CD14-positive monocyte (primary cell): Measurements from ENCODE around the gene CFAP92. TPM values are rescaled to one million over a fixed set of nuclear protein-coding genes. Genes with fewer than 3 reads are reported as not detected.

Experiments
- DNase-seq, 3 donors: peaks; one replicate each; pipeline ENCODE4 v3.0.0-alpha.2; 2011 to 2022
- H2AFZ ChIP-seq: 2 replicates; pipeline ENCODE4 v1.6.0; 2012; ENCODE audit warnings: mild to moderate bottlenecking, low read depth, low read length, inconsistent platforms; ENCODE audit not compliant: insufficient read depth, poor library complexity, severe bottlenecking
- H3K27ac ChIP-seq, 2 donors: 1 replicate in 1 of 2; 2 replicates in 1 of 2; pipeline ENCODE4 v1.5.1; 2012 to 2013; ENCODE audit warnings: low read length in 2 of 2, control low read depth in 1 of 2, inconsistent platforms in 1 of 2, low read depth in 1 of 2, mild to moderate bottlenecking in 1 of 2
- H3K27me3 ChIP-seq, 2 donors: one replicate each; pipeline versions ENCODE4 v1.6.0 to v1.6.1; 2011 to 2013; ENCODE audit warnings: low read length in 2 of 2; ENCODE audit not compliant: control insufficient read depth in 2 of 2, insufficient read depth in 2 of 2
- H3K36me3 ChIP-seq, 2 donors: replicated peaks in 1 of 2; 1 replicate in 1 of 2; 2 replicates in 1 of 2; pipeline versions ENCODE4 v1.5.1 to v1.6.1; 2012 to 2013; ENCODE audit warnings: low read length in 2 of 2, control low read depth in 1 of 2, inconsistent platforms in 1 of 2, mild to moderate bottlenecking in 1 of 2; ENCODE audit not compliant: insufficient read depth in 2 of 2, control insufficient read depth in 1 of 2
- H3K4me1 ChIP-seq, 2 donors: 1 replicate in 1 of 2; 2 replicates in 1 of 2; pipeline versions ENCODE4 v1.5.1 to v1.6.1; 2012 to 2013; ENCODE audit warnings: low read length in 2 of 2, control low read depth in 1 of 2, inconsistent platforms in 1 of 2, mild to moderate bottlenecking in 1 of 2, moderate library complexity in 1 of 2; ENCODE audit not compliant: insufficient read depth in 2 of 2, control insufficient read depth in 1 of 2
- H3K4me2 ChIP-seq: replicated peaks from 2 replicates; pipeline ENCODE3; 2012; ENCODE audit warnings: low read length, moderate library complexity, mild to moderate bottlenecking; ENCODE audit not compliant: poor library complexity, severe bottlenecking; ENCODE audit errors: extremely low read depth
- H3K4me3 ChIP-seq, 3 experiments: fragments of 200-600 bp in 1 of 3; sonication (generic) in 1 of 3; replicated peaks in 1 of 3; 1 replicate in 2 of 3; 2 replicates in 1 of 3; pipeline ENCODE4 v1.5.1; 2011 to 2013; ENCODE audit warnings: low read length in 3 of 3, mild to moderate bottlenecking in 3 of 3, control low read depth in 2 of 3, low read depth in 2 of 3, inconsistent platforms in 1 of 3, moderate library complexity in 1 of 3
- H3K79me2 ChIP-seq: 2 replicates; pipeline ENCODE4 v1.6.0; 2012; ENCODE audit warnings: mild to moderate bottlenecking, control low read depth, inconsistent platforms, low read length, moderate library complexity; ENCODE audit not compliant: insufficient read depth
- H3K9ac ChIP-seq: 2 replicates; pipeline ENCODE4 v1.6.0; 2017; ENCODE audit warnings: low read length, mild to moderate bottlenecking; ENCODE audit not compliant: insufficient read depth, poor library complexity, severe bottlenecking
- H3K9me3 ChIP-seq, 2 donors: replicated peaks in 1 of 2; 1 replicate in 1 of 2; 2 replicates in 1 of 2; pipeline versions ENCODE4 v1.5.1 to v1.6.1; 2012 to 2013; ENCODE audit warnings: low read length in 2 of 2, control low read depth in 1 of 2; ENCODE audit not compliant: control insufficient read depth in 1 of 2, insufficient read depth in 1 of 2
- H4K20me1 ChIP-seq: 2 replicates; pipeline ENCODE4 v1.6.0; 2012; ENCODE audit warnings: mild to moderate bottlenecking, low read length, control low read depth, moderate library complexity; ENCODE audit not compliant: insufficient read depth
- H3K27ac Mint-ChIP-seq, 7 donors: one replicate each; pipeline ENCODE4 v1.8.0; 2020; ENCODE audit warnings: mild to moderate bottlenecking in 7 of 7, mixed read lengths in 7 of 7, moderate library complexity in 6 of 7, inconsistent platforms in 2 of 7
- H3K27me3 Mint-ChIP-seq, 3 donors: one replicate each; pipeline ENCODE4 v1.8.0; 2021 to 2022; ENCODE audit warnings: low read depth in 3 of 3, mild to moderate bottlenecking in 3 of 3, mixed read lengths in 3 of 3, moderate library complexity in 3 of 3, inconsistent platforms in 1 of 3
- H3K36me3 Mint-ChIP-seq, 2 donors: one replicate each; pipeline ENCODE4 v1.8.0; 2020; ENCODE audit warnings: mixed read lengths in 2 of 2, inconsistent platforms in 1 of 2, mild to moderate bottlenecking in 1 of 2
- H3K4me1 Mint-ChIP-seq: one replicate; pipeline ENCODE4 v1.8.0; 2020; ENCODE audit warnings: mild to moderate bottlenecking, mixed read lengths
- H3K4me3 Mint-ChIP-seq, 2 donors: one replicate each; pipeline ENCODE4 v1.8.0; 2020; ENCODE audit warnings: mild to moderate bottlenecking in 2 of 2, mixed read lengths in 2 of 2, moderate library complexity in 1 of 2
- H3K9me3 Mint-ChIP-seq, 7 donors: one replicate each; pipeline ENCODE4 v1.8.0; 2020 to 2022; ENCODE audit warnings: mixed read lengths in 7 of 7, mild to moderate bottlenecking in 6 of 7, moderate library complexity in 6 of 7, inconsistent platforms in 2 of 7
- CTCF ChIP-seq: fragments of 200-600 bp; IDR thresholded peaks from one replicate; pipeline ENCODE4 v1.8.0; 2022; ENCODE audit warnings: antibody characterized with exemption, mild to moderate bottlenecking
- WGBS: methylation state at CpG from one replicate; pipeline ENCODE4 v1.1.5; 2013; ENCODE audit warnings: missing lambda C conversion rate; ENCODE audit not compliant: insufficient coverage; 5-methylcytosine and 5-hydroxymethylcytosine counted together
- intact Hi-C, 2 donors: fragments of 100-400 bp; cut with micrococcal nuclease; formaldehyde crosslinking; loops; one replicate each; pipeline versions ENCODE4 v1.15.0 to v1.15.1; 2023
- polyA plus RNA-seq, 3 donors: library from polyadenylated mRNA; depleted of rRNA in 1 of 3; unstranded in 2 of 3; stranded (reverse) in 1 of 3; fragments of 300-500 nt in 2 of 3; fragments of >200 nt in 1 of 3; fragmentation: Illumina TruSeq in 2 of 3; gene quantifications; 1 replicate in 2 of 3; 2 replicates in 1 of 3; pipeline ENCODE4 v1.2.3, GENCODE V29; 2012 to 2021

CFAP92 gene
- polyA plus RNA-seq, 3 donors = 0.12 to 0.50 (median 0.19) TPM

GRCh38 chr3:129030611-129031010, 36.7 kb upstream of the CFAP92 start:
- Mint-ChIP-seq H3K4me1 (peaks cover 9% of the 10 kb centered on the region), H3K27me3 (peaks cover 3 to 9% (median 5%) of the 10 kb centered on the region in 3 donors), H3K36me3 (no peaks in the 10 kb centered on the region), H3K9me3 (peaks cover 0 to 8% (median 3%) of the 10 kb centered on the region in 7 donors), H3K27ac (peak overlapping the region in 1 of 7 donors; percentile 50), H3K4me3 (no peak overlapping the region)
- Histone ChIP-seq H3K27me3 (peaks cover 0 to 6% of the 10 kb centered on the region in 2 donors), H3K36me3 (no peaks in the 10 kb centered on the region), H3K4me2 (no peak overlapping the region), H3K4me3 (no peak overlapping the region), H3K27ac (no peak overlapping the region), H3K4me1 (peaks cover 11 to 13% of the 10 kb centered on the region in 2 donors), H2AFZ (no peak overlapping the region), H3K9ac (no peak overlapping the region), H3K79me2 (no peaks in the 10 kb centered on the region), H3K9me3 (peaks cover 0 to 6% of the 10 kb centered on the region in 2 donors), H4K20me1 (no peaks in the 10 kb centered on the region)
- intact Hi-C loops = no loop called here
- DNase-seq = no peak
- TF ChIP-seq CTCF = no peak
- 100% methylated on average over 4 of the region's 4 CpGs for WGBS

- no peak overlapping the region for H3K9ac ChIP-seq
- H3K4me2 ChIP-seq = no peak overlapping the region
- peaks cover 9% of the 10 kb centered on the region for H3K4me1 Mint-ChIP-seq
- H3K27me3 ChIP-seq = peaks cover 0 to 6% of the 10 kb centered on the region in 2 donors
- H4K20me1 ChIP-seq = no peaks in the 10 kb centered on the region
- H3K9me3 Mint-ChIP-seq = peaks cover 0 to 8% (median 3%) of the 10 kb centered on the region in 7 donors
- intact Hi-C loops = no loop called here
- 96% methylated on average over 8 of the region's 13 CpGs for WGBS
- H3K27ac Mint-ChIP-seq = peak overlapping the region in 1 of 7 donors; percentile 19
- H3K79me2 ChIP-seq = no peaks in the 10 kb centered on the region
- H3K4me1 ChIP-seq = peaks cover 11 to 13% of the 10 kb centered on the region in 2 donors
- peaks cover 0 to 6% of the 10 kb centered on the region in 2 donors for H3K9me3 ChIP-seq
- peaks cover 5 to 14% (median 7%) of the 10 kb centered on the region in 3 donors for H3K27me3 Mint-ChIP-seq
- no peak overlapping the region for H3K4me3 ChIP-seq
- H2AFZ ChIP-seq = no peak overlapping the region
- no peak overlapping the region for H3K27ac ChIP-seq
- no peaks in the 10 kb centered on the region for H3K36me3 ChIP-seq
- DNase-seq = no peak
- no peaks in the 10 kb centered on the region for H3K36me3 Mint-ChIP-seq
- no peak for TF ChIP-seq CTCF
- peak overlapping the region in 1 of 2 donors; percentile 15 for H3K4me3 Mint-ChIP-seq
Measured at GRCh38 chr3:129028866-129029265, 35.0 kb upstream of the CFAP92 start.
